ENCODE measurements around the gene NFKB1.
"Not testable (repeated sequence)": the region's sequence is repeated elsewhere in the genome, so short reads cannot be mapped to it uniquely, and the experiment has no call there.

Gene NFKB1

DNA sequence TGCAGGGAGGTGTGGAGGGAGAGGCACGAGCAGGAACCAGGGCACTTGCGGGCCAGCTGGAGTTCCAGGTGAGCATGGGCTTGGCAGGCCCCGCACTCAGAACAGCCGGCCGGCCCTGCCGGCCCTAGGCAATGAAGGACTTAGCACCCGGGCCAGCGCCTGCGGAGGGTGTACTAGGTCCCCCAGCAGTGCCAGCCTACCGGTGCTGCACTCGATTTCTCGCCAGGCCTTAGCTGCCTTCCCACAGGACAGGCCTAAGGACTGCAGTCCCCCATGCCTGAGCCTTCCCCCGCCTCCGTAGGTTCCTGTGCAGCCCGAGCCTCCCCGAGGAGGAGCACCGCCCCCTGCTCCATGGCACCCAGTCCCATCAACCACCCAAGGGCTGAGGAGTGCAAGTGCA, 18.0 kb upstream of the NFKB1 start:
- H3K9me3 ChIP-seq (ENCODE audit: control insufficient read depth, low read length): no peaks in the 10 kb centered on the region
- no peaks in the 10 kb centered on the region for H3K79me2 ChIP-seq
- H3K4me3 ChIP-seq (ENCODE audit: low read depth, low read length): no peak overlapping the region
- no peaks in the 10 kb centered on the region for H3K36me3 ChIP-seq (ENCODE audit: control insufficient read depth, insufficient read depth, low read length)
- H3K27ac ChIP-seq: no peak overlapping the region
- H3K4me1 ChIP-seq: no peaks in the 10 kb centered on the region
- no peaks in the 10 kb centered on the region for H3K27me3 ChIP-seq (ENCODE audit: control insufficient read depth, insufficient read depth, low read length)
- no peak for TF ChIP-seq CTCF (IDR thresholded peaks at IDR 0.05)
- H3K4me2 ChIP-seq (ENCODE audit: low read length): no peak overlapping the region
- no peak overlapping the region for H3K9ac ChIP-seq
- no peak overlapping the region for H2AFZ ChIP-seq

- not testable (repeated sequence) for H3K9me3 ChIP-seq (ENCODE audit: control insufficient read depth, low read length); H3K4me3 ChIP-seq (ENCODE audit: low read depth, low read length); H2AFZ ChIP-seq; H3K4me2 ChIP-seq (ENCODE audit: low read length); H3K27ac ChIP-seq; H3K36me3 ChIP-seq (ENCODE audit: control insufficient read depth, insufficient read depth, low read length); H3K4me1 ChIP-seq; H3K79me2 ChIP-seq; H3K9ac ChIP-seq; H3K27me3 ChIP-seq (ENCODE audit: control insufficient read depth, insufficient read depth, low read length)
These were observed 17.0 kb upstream of the NFKB1 start for GRCh38 chr4:102483990-102484692.

- no peak overlapping the region for H3K9ac ChIP-seq
- H3K9me3 ChIP-seq (ENCODE audit: control insufficient read depth, low read length): no peaks in the 10 kb centered on the region
- no peaks in the 10 kb centered on the region for H3K79me2 ChIP-seq
- no peak overlapping the region for H3K4me3 ChIP-seq (ENCODE audit: low read depth, low read length)
- no peak overlapping the region for H3K4me2 ChIP-seq (ENCODE audit: low read length)
- no peak for TF ChIP-seq CTCF (IDR thresholded peaks at IDR 0.05)
- H3K4me1 ChIP-seq: no peaks in the 10 kb centered on the region
- no peak overlapping the region for H2AFZ ChIP-seq
- H3K36me3 ChIP-seq (ENCODE audit: control insufficient read depth, insufficient read depth, low read length): no peaks in the 10 kb centered on the region
- H3K27ac ChIP-seq: no peak overlapping the region
- no peaks in the 10 kb centered on the region for H3K27me3 ChIP-seq (ENCODE audit: control insufficient read depth, insufficient read depth, low read length)
These were observed 8.5 kb upstream of the NFKB1 start for GRCh38 chr4:102492531-102493241.

DNA sequence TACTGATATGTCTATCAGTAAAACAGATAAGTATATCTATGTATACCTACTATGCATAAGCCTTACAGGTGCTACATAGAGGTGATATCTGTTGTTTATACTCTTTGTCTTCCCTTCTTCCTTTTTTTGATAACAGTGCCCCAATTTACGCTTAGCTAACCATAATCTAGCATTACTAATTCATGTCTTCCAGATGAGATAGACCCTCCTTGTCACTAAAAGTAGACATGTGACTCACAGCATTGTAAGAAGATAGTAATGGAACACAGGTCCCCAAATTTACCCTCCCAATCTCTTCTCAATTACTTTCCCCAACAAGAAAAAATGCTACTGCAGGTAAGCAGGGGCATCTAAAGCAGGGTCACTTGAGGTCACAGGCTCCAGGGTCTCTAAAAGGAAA, 7.9 kb upstream of the NFKB1 start:
- Histone ChIP-seq H3K9ac (no peak overlapping the region), H3K79me2 (no peaks in the 10 kb centered on the region), H3K27ac (no peak overlapping the region), H3K4me3 (ENCODE audit: low read depth, low read length) (no peak overlapping the region), H2AFZ (no peak overlapping the region), H3K4me1 (no peaks in the 10 kb centered on the region), H3K4me2 (ENCODE audit: low read length) (no peak overlapping the region), H3K9me3 (ENCODE audit: control insufficient read depth, low read length) (no peaks in the 10 kb centered on the region), H3K36me3 (ENCODE audit: control insufficient read depth, insufficient read depth, low read length) (no peaks in the 10 kb centered on the region), H3K27me3 (ENCODE audit: control insufficient read depth, insufficient read depth, low read length) (no peaks in the 10 kb centered on the region)
- TF ChIP-seq CTCF (IDR thresholded peaks at IDR 0.05): no peak

- Histone ChIP-seq H3K9ac (no peak overlapping the region), H3K36me3 (ENCODE audit: control insufficient read depth, insufficient read depth, low read length) (no peaks in the 10 kb centered on the region), H2AFZ (no peak overlapping the region), H3K4me3 (ENCODE audit: low read depth, low read length) (no peak overlapping the region), H3K27me3 (ENCODE audit: control insufficient read depth, insufficient read depth, low read length) (no peaks in the 10 kb centered on the region), H3K27ac (no peak overlapping the region), H3K4me1 (no peaks in the 10 kb centered on the region), H3K79me2 (no peaks in the 10 kb centered on the region), H3K4me2 (ENCODE audit: low read length) (no peak overlapping the region), H3K9me3 (ENCODE audit: control insufficient read depth, low read length) (no peaks in the 10 kb centered on the region)
- TF ChIP-seq CTCF (IDR thresholded peaks at IDR 0.05): no peak
These were observed 7.4 kb upstream of the NFKB1 start for GRCh38 chr4:102493794-102494193.
